Progenitor cell of endocrine pancreas (in vitro differentiated cells): ENCODE measurements around the gene SCN9A. TPM values are rescaled to one million over a fixed set of nuclear protein-coding genes. Genes with fewer than 3 reads are reported as not detected.

ENCODE experiments used
- DNase-seq: peaks from one replicate; pipeline ENCODE4 v3.0.0; 2021; ENCODE audit warnings: low spot score; ENCODE audit not compliant: unreplicated experiment
- H3K27ac Mint-ChIP-seq: 2 replicates; pipeline ENCODE4 v1.8.0; 2021; ENCODE audit warnings: mild to moderate bottlenecking, moderate library complexity, mixed read lengths
- H3K27me3 Mint-ChIP-seq: 2 replicates; pipeline ENCODE4 v1.8.0; 2021; ENCODE audit warnings: mixed read lengths
- H3K36me3 Mint-ChIP-seq: 2 replicates; pipeline ENCODE4 v1.8.0; 2022; ENCODE audit warnings: mixed read lengths; ENCODE audit not compliant: insufficient read depth
- H3K4me1 Mint-ChIP-seq: 2 replicates; pipeline ENCODE4 v1.8.0; 2021; ENCODE audit warnings: low read depth, mixed read lengths
- H3K4me3 Mint-ChIP-seq: 2 replicates; pipeline ENCODE4 v1.8.0; 2021; ENCODE audit warnings: low read depth, mild to moderate bottlenecking, moderate library complexity, mixed read lengths
- H3K9me3 Mint-ChIP-seq: 2 replicates; pipeline ENCODE4 v1.8.0; 2021; ENCODE audit warnings: low read depth, mixed read lengths
- total RNA-seq: library from RNA; stranded (reverse); gene quantifications from 2 replicates; pipeline ENCODE4 v1.2.1, GENCODE V29; 2021
- TF ChIP-seq, protein P1 (sequence below): fragments of 200-600 bp; sonication (generic); IDR thresholded peaks from one replicate; pipeline ENCODE4 v1.5.0; 2021; ENCODE audit warnings: antibody characterized with exemption, mild to moderate bottlenecking; ENCODE audit not compliant: unreplicated experiment

The SCN9A gene
- total RNA-seq, 1 donor from 2014 or later, result 23.7 TPM

DNA sequence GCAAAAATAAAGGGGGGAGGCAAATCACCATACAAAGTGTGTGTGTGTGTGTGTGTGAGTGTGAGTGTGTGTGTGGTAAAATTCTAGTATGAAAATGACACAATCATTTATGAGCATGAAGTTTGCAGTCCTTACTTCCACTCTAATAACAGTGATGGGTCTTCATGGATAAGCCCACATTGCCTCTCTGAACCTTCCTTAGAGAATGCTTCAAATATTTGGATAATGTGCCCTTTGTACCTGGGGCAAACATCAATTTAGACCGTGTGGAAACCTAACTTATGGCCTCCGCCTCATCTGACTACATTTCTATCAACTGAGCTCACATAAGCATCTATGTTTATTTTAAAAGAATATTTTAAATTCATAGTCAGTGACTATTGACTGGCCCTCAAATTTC, 3.7 kb downstream of the SCN9A start:
- H3K36me3 Mint-ChIP-seq, result no peaks in the 10 kb centered on the region
- H3K27me3 Mint-ChIP-seq, result peaks cover 6% of the 10 kb centered on the region
- DNase-seq, result no peak

DNA sequence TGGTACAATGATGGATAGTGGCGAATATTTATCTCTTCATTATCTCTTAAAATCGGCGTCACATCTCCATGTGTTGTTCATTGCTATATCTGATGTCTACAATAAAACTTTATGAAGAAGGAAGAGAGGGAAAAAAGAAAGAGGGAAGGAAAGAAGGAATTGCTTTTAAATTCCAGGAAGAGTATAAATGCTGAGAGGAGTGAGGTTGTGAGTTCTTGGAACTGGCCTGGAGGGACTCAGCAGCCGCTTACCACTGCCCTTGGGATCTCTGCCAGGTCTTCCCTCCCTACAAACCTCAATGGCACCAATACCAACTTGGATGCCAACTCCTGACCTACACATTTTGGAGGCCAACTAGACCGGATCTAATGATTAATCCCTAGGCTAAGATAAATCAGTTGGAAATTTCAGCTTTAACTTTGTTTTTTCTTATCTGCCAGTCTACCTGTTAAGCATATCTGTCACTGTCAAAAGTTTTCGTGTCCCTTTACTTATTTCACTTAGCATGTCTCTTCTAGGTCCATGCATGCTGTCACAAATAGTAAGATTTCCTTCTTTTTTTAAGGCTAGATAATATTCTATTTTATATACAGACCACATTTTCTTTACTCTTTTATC, 9.8 kb downstream of the SCN9A start:
- Mint-ChIP-seq H3K4me1 (peaks cover 31% of the 10 kb centered on the region), H3K36me3 (no peaks in the 10 kb centered on the region), H3K27me3 (no peaks in the 10 kb centered on the region), H3K9me3 (no peaks in the 10 kb centered on the region), H3K4me3 (no peak overlapping the region), H3K27ac (no peak overlapping the region)
- no peak for DNase-seq
- TF ChIP-seq, protein P1, sequence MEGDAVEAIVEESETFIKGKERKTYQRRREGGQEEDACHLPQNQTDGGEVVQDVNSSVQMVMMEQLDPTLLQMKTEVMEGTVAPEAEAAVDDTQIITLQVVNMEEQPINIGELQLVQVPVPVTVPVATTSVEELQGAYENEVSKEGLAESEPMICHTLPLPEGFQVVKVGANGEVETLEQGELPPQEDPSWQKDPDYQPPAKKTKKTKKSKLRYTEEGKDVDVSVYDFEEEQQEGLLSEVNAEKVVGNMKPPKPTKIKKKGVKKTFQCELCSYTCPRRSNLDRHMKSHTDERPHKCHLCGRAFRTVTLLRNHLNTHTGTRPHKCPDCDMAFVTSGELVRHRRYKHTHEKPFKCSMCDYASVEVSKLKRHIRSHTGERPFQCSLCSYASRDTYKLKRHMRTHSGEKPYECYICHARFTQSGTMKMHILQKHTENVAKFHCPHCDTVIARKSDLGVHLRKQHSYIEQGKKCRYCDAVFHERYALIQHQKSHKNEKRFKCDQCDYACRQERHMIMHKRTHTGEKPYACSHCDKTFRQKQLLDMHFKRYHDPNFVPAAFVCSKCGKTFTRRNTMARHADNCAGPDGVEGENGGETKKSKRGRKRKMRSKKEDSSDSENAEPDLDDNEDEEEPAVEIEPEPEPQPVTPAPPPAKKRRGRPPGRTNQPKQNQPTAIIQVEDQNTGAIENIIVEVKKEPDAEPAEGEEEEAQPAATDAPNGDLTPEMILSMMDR, result no peak

More for the DNA sequence above, 3.7 kb downstream of the SCN9A start:
- Mint-ChIP-seq H3K4me3 (no peak overlapping the region), H3K9me3 (no peaks in the 10 kb centered on the region), H3K27ac (no peak overlapping the region), H3K4me1 (peaks cover 31% of the 10 kb centered on the region)
- TF ChIP-seq, protein P1, result no peak

DNA sequence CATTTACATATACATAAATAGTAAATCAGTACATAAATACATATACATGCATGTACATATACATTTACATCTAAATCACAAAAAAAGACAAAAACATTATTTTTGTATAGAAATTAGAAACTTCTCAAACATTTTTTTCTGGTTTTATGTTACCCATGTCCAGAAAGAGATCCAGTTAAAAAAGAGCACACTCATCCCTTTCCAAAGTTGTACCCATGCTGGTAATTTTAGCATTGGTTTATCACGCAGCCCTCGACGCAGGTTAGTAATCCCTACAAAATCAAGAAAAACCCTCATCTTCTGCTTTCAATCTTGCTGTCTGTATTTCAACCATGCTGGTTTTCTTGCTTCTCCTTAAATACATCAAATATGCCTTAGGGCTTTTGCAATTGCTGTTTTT, 10.5 kb downstream of the SCN9A start:
- Mint-ChIP-seq H3K27me3 (no peaks in the 10 kb centered on the region), H3K9me3 (no peaks in the 10 kb centered on the region), H3K27ac (no peak overlapping the region), H3K36me3 (no peaks in the 10 kb centered on the region), H3K4me3 (no peak overlapping the region), H3K4me1 (peaks cover 31% of the 10 kb centered on the region)
- TF ChIP-seq, protein P1, result no peak
- DNase-seq, result no peak

DNA sequence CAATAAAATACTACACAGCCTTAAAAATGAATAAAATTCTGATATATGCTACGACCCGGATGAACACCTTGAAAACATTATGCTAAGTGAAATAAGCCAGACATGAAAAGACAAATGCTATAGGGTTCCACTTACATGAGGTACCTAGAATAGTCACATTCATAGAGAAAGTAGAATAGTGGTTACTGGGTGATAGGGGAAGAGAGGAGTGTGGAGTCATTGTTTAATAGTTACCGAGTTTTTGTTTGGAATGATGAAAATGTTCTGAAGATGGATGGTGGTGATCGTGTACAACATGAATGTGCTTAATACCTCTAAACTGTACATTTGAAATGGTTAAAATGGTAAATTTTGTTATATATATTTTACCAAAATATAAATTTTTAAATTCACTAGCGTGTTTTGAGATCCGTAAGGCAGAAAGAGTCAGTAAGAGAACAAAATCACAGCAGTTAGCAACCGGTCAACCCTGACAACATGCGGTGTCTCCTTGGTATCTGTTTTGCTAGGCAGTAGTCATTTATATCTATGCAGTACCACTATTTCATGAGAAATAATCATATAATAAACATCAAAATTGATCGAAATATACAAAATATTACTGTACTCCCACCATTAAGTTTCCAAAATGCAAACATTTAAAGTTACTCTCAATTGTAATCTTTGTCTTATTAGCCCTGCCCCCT, 11.1 kb downstream of the SCN9A start:
- Mint-ChIP-seq H3K4me3 (no peak overlapping the region), H3K27me3 (no peaks in the 10 kb centered on the region), H3K36me3 (no peaks in the 10 kb centered on the region), H3K9me3 (no peaks in the 10 kb centered on the region), H3K27ac (no peak overlapping the region), H3K4me1 (peaks cover 31% of the 10 kb centered on the region)
- DNase-seq, result no peak
- TF ChIP-seq, protein P1, result no peak

DNA sequence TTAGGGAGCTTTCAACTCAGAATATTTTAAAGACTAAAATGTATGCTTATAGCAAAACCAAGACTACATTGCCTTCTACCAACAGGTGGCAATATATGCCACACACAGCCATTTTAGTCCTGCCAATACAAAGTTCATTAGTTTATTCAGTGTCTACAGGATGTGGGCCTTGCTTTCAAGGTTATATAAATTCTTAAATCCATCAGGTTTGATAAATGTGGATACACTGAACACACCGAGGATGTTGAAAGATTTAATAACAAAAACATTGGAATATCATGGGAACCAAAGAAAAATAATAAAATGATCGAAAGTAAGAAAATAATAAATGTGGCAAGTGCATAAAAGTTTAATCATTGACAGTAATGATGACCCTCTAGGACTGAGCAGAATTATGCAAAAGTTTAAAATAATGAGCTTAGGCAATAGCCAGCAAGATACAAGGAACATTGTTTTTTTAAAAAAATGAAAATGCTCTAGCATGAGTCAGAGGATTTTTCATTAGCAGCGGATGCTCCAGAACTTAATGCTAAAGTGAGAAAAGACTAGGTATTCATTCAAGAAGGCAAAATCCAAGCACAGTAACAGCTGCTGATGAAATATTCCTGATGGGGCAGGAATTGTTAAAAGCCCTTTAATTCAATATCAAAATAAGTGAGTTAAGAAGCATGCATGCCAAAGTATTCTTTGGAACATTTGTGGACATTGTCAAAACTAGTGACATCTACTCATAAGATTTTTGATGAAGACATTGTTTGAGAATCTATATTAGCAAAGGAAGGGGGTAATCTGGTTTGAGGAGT, 14.2 kb downstream of the SCN9A start:
- H3K9me3 Mint-ChIP-seq, result peaks cover 3% of the 10 kb centered on the region
- H3K36me3 Mint-ChIP-seq, result no peaks in the 10 kb centered on the region
- TF ChIP-seq, protein P1, result peak; percentile 65
- no peak for DNase-seq
- no peak overlapping the region for H3K4me3 Mint-ChIP-seq
- H3K27me3 Mint-ChIP-seq, result no peaks in the 10 kb centered on the region
- no peak overlapping the region for H3K27ac Mint-ChIP-seq
- peaks cover 31% of the 10 kb centered on the region for H3K4me1 Mint-ChIP-seq
